CD4-positive, alpha-beta T cell (primary cell): ENCODE results near the gene DIP2C. TPM values are rescaled to one million over a fixed set of nuclear protein-coding genes. Genes with fewer than 3 reads are reported as not detected.

Source experiments
- ATAC-seq: fragments of 200-7000 bp; cut with Tn5 transposase; one replicate; pipeline ENCODE4 v1.10.0; 2022; ENCODE audit warnings: mild to moderate bottlenecking; ENCODE audit not compliant: poor library complexity
- CTCF ChIA-PET: fragments of 350-600 bp; sonication (Branson Sonifier 250); formaldehyde crosslinking; loops from one replicate; lab custom pipeline; 2021; ENCODE audit warnings: antibody characterized with exemption, inconsistent platforms; lab: Charles Lee
- POLR2A ChIA-PET: fragments of 350-600 bp; sonication (Branson Sonifier 250); formaldehyde crosslinking; loops from one replicate; lab custom pipeline; 2021; ENCODE audit warnings: antibody characterized with exemption, inconsistent platforms; lab: Charles Lee
- DNase-seq, 14 experiments: peaks; one replicate each; pipeline ENCODE4 v3.0.0-alpha.2; 2013 to 2020; ENCODE audit warnings: mixed read lengths in 2 of 14
- H3K27ac ChIP-seq, 2 donors: one replicate each; pipeline versions ENCODE4 v1.5.1 to v1.7.0; 2013; ENCODE audit warnings: low read length in 2 of 2, low read depth in 1 of 2, mild to moderate bottlenecking in 1 of 2
- H3K27me3 ChIP-seq, 2 experiments: 1 replicate in 1 of 2; 2 replicates in 1 of 2; pipeline versions ENCODE4 v1.6.1 to v1.7.0; 2013; ENCODE audit warnings: low read length in 2 of 2, control low read depth in 1 of 2, mild to moderate bottlenecking in 1 of 2, moderate library complexity in 1 of 2; ENCODE audit not compliant: insufficient read depth in 2 of 2, control insufficient read depth in 1 of 2
- H3K36me3 ChIP-seq: one replicate; pipeline ENCODE4 v1.6.1; 2013; ENCODE audit warnings: low read length, control low read depth; ENCODE audit not compliant: insufficient read depth
- H3K4me1 ChIP-seq: one replicate; pipeline ENCODE4 v1.6.1; 2013; ENCODE audit warnings: low read length, control low read depth; ENCODE audit not compliant: insufficient read depth
- H3K4me3 ChIP-seq: one replicate; pipeline ENCODE4 v1.5.1; 2013; ENCODE audit warnings: mild to moderate bottlenecking, low read length, moderate library complexity
- H3K9me3 ChIP-seq, 2 experiments: 1 replicate in 1 of 2; 2 replicates in 1 of 2; pipeline versions ENCODE4 v1.6.1 to v1.7.0; 2013; ENCODE audit warnings: low read length in 2 of 2, mild to moderate bottlenecking in 2 of 2, control low read depth in 1 of 2, moderate library complexity in 1 of 2; ENCODE audit not compliant: control insufficient read depth in 1 of 2, insufficient read depth in 1 of 2
- H3K27ac Mint-ChIP-seq: one replicate; pipeline ENCODE4 v1.8.0; 2020; ENCODE audit warnings: mixed read lengths
- H3K27me3 Mint-ChIP-seq: one replicate; pipeline ENCODE4 v1.8.0; 2021; ENCODE audit warnings: mixed read lengths
- H3K36me3 Mint-ChIP-seq: one replicate; pipeline ENCODE4 v1.8.0; 2021; ENCODE audit warnings: low read depth, mixed read lengths
- H3K4me1 Mint-ChIP-seq: one replicate; pipeline ENCODE4 v1.8.0; 2021; ENCODE audit warnings: low read depth, mixed read lengths
- H3K4me3 Mint-ChIP-seq: one replicate; pipeline ENCODE4 v1.8.0; 2020; ENCODE audit warnings: mild to moderate bottlenecking, mixed read lengths
- H3K9me3 Mint-ChIP-seq: one replicate; pipeline ENCODE4 v1.8.0; 2020; ENCODE audit warnings: mixed read lengths
- intact Hi-C, 2 experiments: fragments of 100-400 bp; cut with DNase I in 1 of 2; cut with micrococcal nuclease in 1 of 2; formaldehyde crosslinking; loops; one replicate each; pipeline versions ENCODE4 v1.15.1 to v1.9.0; 2023 to 2025; cut with DNase I, micrococcal nuclease
- total RNA-seq, 174 experiments: library from RNA in 2 of 174; stranded (reverse) in 2 of 174; gene quantifications; one replicate each; pipeline ENCODE4 v1.2.3 and lab custom pipeline; 2021 to 2026
- TF ChIP-seq, protein P1 (sequence below): fragments of 200-600 bp; IDR thresholded peaks from one replicate; pipeline ENCODE4 v1.8.0; 2022; ENCODE audit warnings: antibody characterized with exemption, mild to moderate bottlenecking

Gene DIP2C
- total RNA-seq, 2 experiments from 2014 or later, result 4.1 TPM

DNA sequence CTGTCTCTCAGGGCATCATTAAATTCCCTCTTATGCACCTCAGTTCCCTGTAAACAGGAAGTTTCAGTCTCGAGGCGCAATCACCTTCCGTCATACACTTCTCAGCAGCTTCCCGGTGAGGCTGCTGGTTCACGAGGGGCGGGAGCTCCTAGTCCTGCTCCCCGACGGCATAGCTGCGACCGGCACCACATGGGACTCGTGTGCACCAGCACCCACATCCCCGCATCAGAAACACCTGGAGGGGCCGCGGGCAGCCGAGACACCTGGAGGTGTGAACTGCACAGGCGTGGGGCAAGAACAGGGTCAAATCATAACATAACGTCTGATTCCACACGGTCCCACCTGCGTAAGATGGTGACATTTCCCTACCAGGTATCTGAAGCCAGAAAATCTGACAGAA lies 52.7 kb downstream of the DIP2C start:
- Histone ChIP-seq H3K36me3 (no peaks in the 10 kb centered on the region), H3K9me3 (peaks cover 0 to 11% of the 10 kb centered on the region in 2 experiments), H3K4me3 (no peak overlapping the region), H3K27ac (no peak overlapping the region), H3K27me3 (peaks cover 7 to 8% of the 10 kb centered on the region in 2 experiments), H3K4me1 (no peaks in the 10 kb centered on the region)
- Mint-ChIP-seq H3K9me3 (no peaks in the 10 kb centered on the region), H3K27ac (no peak overlapping the region), H3K4me1 (no peaks in the 10 kb centered on the region), H3K36me3 (no peaks in the 10 kb centered on the region), H3K4me3 (no peak overlapping the region), H3K27me3 (peaks cover 31% of the 10 kb centered on the region)
- CTCF ChIA-PET, result no interaction called here
- no peak for DNase-seq
- no peak for ATAC-seq
- TF ChIP-seq, protein P1, sequence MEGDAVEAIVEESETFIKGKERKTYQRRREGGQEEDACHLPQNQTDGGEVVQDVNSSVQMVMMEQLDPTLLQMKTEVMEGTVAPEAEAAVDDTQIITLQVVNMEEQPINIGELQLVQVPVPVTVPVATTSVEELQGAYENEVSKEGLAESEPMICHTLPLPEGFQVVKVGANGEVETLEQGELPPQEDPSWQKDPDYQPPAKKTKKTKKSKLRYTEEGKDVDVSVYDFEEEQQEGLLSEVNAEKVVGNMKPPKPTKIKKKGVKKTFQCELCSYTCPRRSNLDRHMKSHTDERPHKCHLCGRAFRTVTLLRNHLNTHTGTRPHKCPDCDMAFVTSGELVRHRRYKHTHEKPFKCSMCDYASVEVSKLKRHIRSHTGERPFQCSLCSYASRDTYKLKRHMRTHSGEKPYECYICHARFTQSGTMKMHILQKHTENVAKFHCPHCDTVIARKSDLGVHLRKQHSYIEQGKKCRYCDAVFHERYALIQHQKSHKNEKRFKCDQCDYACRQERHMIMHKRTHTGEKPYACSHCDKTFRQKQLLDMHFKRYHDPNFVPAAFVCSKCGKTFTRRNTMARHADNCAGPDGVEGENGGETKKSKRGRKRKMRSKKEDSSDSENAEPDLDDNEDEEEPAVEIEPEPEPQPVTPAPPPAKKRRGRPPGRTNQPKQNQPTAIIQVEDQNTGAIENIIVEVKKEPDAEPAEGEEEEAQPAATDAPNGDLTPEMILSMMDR, result no peak
- POLR2A ChIA-PET, result no interaction called here
- intact Hi-C loops, result no loop called here

DNA sequence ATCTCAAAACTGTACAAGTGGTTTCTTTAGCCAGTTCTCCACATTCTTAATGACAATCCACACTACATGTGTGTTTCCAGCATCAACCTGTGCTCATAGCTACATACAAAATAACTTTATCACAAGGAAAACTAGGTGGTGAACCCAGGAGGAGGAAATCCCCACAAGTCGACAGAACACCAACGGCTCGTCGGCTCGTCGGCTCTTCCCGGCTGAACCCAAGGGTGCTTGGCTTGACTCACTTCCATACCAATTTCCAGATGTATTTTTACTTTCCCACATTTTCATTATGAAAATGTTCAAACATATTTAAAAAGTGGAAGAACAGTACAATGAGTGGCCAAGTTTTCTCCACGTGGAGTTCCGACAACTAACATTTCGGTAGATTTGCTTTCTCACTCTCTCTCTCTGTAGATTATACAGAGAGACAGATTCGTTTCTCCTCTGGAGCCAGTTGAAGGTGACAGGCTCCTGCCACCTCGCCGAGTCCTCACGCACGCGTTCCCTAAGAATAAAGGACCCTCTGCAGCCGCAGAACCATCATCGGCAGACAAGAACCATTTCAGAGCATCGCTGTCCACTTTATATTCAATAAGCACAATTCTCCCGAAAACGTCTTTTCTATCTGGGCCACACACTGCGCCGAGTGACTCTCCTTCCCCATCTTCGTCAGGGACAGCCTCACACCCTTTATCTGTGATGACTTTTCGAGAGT lies 53.3 kb downstream of the DIP2C start:
- Mint-ChIP-seq H3K36me3 (no peaks in the 10 kb centered on the region), H3K4me1 (no peaks in the 10 kb centered on the region), H3K27ac (no peak overlapping the region), H3K27me3 (peaks cover 31% of the 10 kb centered on the region), H3K4me3 (no peak overlapping the region), H3K9me3 (no peaks in the 10 kb centered on the region)
- H3K27me3 ChIP-seq, result peaks cover 7 to 8% of the 10 kb centered on the region in 2 experiments
- ATAC-seq, result no peak
- TF ChIP-seq, protein P1, result no peak
- no peaks in the 10 kb centered on the region for H3K36me3 ChIP-seq
- CTCF ChIA-PET, result no interaction called here
- DNase-seq, result no peak
- H3K27ac ChIP-seq, result no peak overlapping the region
- peaks cover 0 to 11% of the 10 kb centered on the region in 2 experiments for H3K9me3 ChIP-seq
- POLR2A ChIA-PET, result no interaction called here
- no peaks in the 10 kb centered on the region for H3K4me1 ChIP-seq
- H3K4me3 ChIP-seq, result no peak overlapping the region
- intact Hi-C loops, result no loop called here

DNA sequence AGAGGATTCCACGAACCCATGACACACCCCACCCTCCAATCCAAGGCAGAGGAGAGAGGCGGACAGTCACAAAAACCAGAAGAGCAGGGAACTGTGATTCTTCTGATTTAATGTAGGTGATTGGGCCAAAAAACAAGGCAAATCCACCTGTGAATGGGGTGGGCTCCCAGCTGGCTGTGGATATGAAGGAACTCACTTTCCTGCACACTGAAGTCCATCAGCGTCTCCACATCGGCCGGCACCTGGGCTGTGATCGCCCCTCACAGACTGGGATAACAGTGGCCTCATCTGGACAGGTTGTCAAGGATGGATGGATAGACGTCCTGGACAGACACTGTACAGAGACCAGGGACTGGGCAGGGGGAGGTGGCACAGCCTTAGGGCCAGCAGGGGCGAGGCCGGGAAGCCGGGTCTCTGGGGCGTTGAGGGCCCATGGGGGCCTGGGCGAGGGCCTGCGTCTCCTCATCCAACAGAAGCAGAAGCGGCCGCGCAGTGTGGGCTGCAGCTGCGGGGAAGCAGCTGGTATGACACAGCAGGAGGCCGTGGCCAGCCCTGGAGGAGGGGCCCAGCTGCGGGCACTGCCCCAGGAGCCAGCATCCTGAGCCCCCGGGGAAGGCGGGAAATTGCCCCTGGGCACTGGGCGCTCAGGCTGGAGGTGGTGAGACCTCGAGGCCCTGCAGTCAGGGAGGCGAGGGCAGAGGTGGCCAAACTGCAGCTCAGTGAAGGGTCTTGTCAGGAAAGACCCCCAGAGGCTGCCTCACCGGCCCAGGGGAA lies 54.2 kb downstream of the DIP2C start:
- Histone ChIP-seq H3K9me3 (peaks cover 0 to 16% of the 10 kb centered on the region in 2 experiments), H3K4me3 (no peak overlapping the region), H3K27ac (no peak overlapping the region), H3K4me1 (no peaks in the 10 kb centered on the region), H3K36me3 (no peaks in the 10 kb centered on the region), H3K27me3 (peaks cover 7 to 8% of the 10 kb centered on the region in 2 experiments)
- TF ChIP-seq, protein P1, result no peak
- Mint-ChIP-seq H3K27me3 (peaks cover 31% of the 10 kb centered on the region), H3K4me1 (no peaks in the 10 kb centered on the region), H3K9me3 (no peaks in the 10 kb centered on the region), H3K27ac (no peak overlapping the region), H3K4me3 (no peak overlapping the region), H3K36me3 (no peaks in the 10 kb centered on the region)
- CTCF ChIA-PET, result no interaction called here
- intact Hi-C loops, result no loop called here
- POLR2A ChIA-PET, result no interaction called here
- ATAC-seq (no peak), DNase-seq (no peak)
